Body of pancreas (tissue), 4 donors: ENCODE measurements around the gene JCHAIN.
A peak's percentile ranks its signal among the peaks of the same experiment; 100 is the strongest.

Source experiments
- POLR2A ChIP-seq, 3 donors: fragments of 450-650 bp; IDR thresholded peaks; one replicate each; pipeline ENCODE4 v1.6.1; 2016; ENCODE audit warnings: antibody characterized with exemption in 3 of 3, mild to moderate bottlenecking in 2 of 3
- TF ChIP-seq, protein P1 (sequence below), 7 experiments: fragments of 450-650 bp in 4 of 7; fragments of 200-600 bp in 3 of 7; sonication (generic) in 3 of 7; IDR thresholded peaks; one replicate each; pipeline ENCODE4 v1.5.1; 2016 to 2019; ENCODE audit warnings: antibody characterized with exemption in 7 of 7

GRCh38 chr4:70637239-70637913 lies 28.9 kb downstream of the JCHAIN start:
- peak in 2 of 3 donors; percentile 21 to 31 for TF ChIP-seq POLR2A (IDR thresholded peaks at IDR 0.05)
- TF ChIP-seq, protein P1, sequence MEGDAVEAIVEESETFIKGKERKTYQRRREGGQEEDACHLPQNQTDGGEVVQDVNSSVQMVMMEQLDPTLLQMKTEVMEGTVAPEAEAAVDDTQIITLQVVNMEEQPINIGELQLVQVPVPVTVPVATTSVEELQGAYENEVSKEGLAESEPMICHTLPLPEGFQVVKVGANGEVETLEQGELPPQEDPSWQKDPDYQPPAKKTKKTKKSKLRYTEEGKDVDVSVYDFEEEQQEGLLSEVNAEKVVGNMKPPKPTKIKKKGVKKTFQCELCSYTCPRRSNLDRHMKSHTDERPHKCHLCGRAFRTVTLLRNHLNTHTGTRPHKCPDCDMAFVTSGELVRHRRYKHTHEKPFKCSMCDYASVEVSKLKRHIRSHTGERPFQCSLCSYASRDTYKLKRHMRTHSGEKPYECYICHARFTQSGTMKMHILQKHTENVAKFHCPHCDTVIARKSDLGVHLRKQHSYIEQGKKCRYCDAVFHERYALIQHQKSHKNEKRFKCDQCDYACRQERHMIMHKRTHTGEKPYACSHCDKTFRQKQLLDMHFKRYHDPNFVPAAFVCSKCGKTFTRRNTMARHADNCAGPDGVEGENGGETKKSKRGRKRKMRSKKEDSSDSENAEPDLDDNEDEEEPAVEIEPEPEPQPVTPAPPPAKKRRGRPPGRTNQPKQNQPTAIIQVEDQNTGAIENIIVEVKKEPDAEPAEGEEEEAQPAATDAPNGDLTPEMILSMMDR (IDR thresholded peaks at IDR 0.05), result no peak
